ENCODE results near the gene N4BP3. TPM values are rescaled to one million over a fixed set of nuclear protein-coding genes. Genes with fewer than 3 reads are reported as not detected.

Gene N4BP3
- total and polyA plus RNA-seq, 2 of the 4 experiments (the other 2 are of a cell fraction) = 0.14 to 0.18 TPM

GRCh38 chr5:178090856-178091255 lies 22.5 kb upstream of the N4BP3 start:
- POLR2A ChIA-PET (ENCODE audit: unreplicated experiment) = no interaction called here
- H4K5ac ChIP-seq (ENCODE audit: low read depth, low read length) = no peak overlapping the region
- no TSS peak for BruUV-seq (replicated peaks)

More at GRCh38 chr5:178090856-178091255, 22.5 kb upstream of the N4BP3 start:
- no peak overlapping the region for H2BK120ac ChIP-seq (ENCODE audit: low read depth, low read length)
- in situ Hi-C loops (cut with MboI; ENCODE audit: low sequenced_read_pairs) = no loop called here
- no peak overlapping the region for H2AK9ac ChIP-seq (replicated peaks; ENCODE audit: low read depth, low read length, poor library complexity)
- no peak overlapping the region for H2AFZ ChIP-seq (replicated peaks; ENCODE audit: low read length, poor library complexity)
- no peak overlapping the region for H2BK15ac ChIP-seq (ENCODE audit: low read depth, low read length)
- no peak overlapping the region for H2BK20ac ChIP-seq (ENCODE audit: low read depth, low read length)
- no peak overlapping the region for H3K4me3 ChIP-seq (ENCODE audit: insufficient read depth, low read depth, low read length)
- H3K36me3 ChIP-seq (ENCODE audit: control insufficient read depth, insufficient read depth, low read length) = no peaks in the 10 kb centered on the region
- no peak overlapping the region for H3K56ac ChIP-seq (ENCODE audit: extremely low read depth, insufficient read depth, low read length)
- H3K4me2 ChIP-seq (ENCODE audit: low read depth, low read length) = no peak overlapping the region
- no peak overlapping the region for H2AK5ac ChIP-seq (ENCODE audit: low read depth, low read length)
- CTCF ChIA-PET = interaction anchor here (0.7 to 1.2 kb wide), 2 partner anchors 10 to 15 kb away, joined by 3 to 4 read pairs; no protein-coding TSS in a partner anchor
- H3K14ac ChIP-seq (replicated peaks; ENCODE audit: low read depth, low read length) = no peak overlapping the region
- DNase-seq (no peak), ATAC-seq (ENCODE audit: low read depth) (no peak)
- no peaks in the 10 kb centered on the region for H3K9me1 ChIP-seq (ENCODE audit: insufficient read depth, low read length)
- H3K79me1 ChIP-seq (ENCODE audit: low read depth in 1 of 2, low read length in 2 of 2) = no peaks in the 10 kb centered on the region
- peaks cover 8% of the 10 kb centered on the region for H3K27me3 ChIP-seq (ENCODE audit: control insufficient read depth, insufficient read depth, low read length)
- H4K20me1 ChIP-seq (ENCODE audit: insufficient read depth, low read length) = no peaks in the 10 kb centered on the region
- H3K18ac ChIP-seq (ENCODE audit: low read depth, low read length) = no peak overlapping the region
- H2BK5ac ChIP-seq (ENCODE audit: low read depth, low read length, poor library complexity, severe bottlenecking) = no peak overlapping the region
- H4K8ac ChIP-seq (ENCODE audit: low read depth in 2 of 2, low read length in 2 of 2) = no peak overlapping the region
- no peak overlapping the region for H3K23ac ChIP-seq (ENCODE audit: low read depth, low read length)
- H3K9me3 ChIP-seq (ENCODE audit: control insufficient read depth, insufficient read depth, low read length) = peaks cover 11% of the 10 kb centered on the region; the same call in 1 of the 2 replicates
- H3K4ac ChIP-seq (ENCODE audit: low read depth, low read length) = no peak overlapping the region
- no peak overlapping the region for H4K91ac ChIP-seq (ENCODE audit: insufficient read depth, low read depth, low read length)
- TF ChIP-seq MAFK (IDR thresholded peaks at IDR 0.05; ENCODE audit: low read depth, low read length) (no peak), RFX5 (IDR thresholded peaks at IDR 0.05; ENCODE audit: low read depth, low read length) (no peak), ELK1 (IDR thresholded peaks at IDR 0.05; ENCODE audit: borderline replicate concordance, low read depth, low read length) (no peak), MXI1 (IDR thresholded peaks at IDR 0.05; ENCODE audit: borderline replicate concordance, low read depth, low read length) (no peak), SMC3 (IDR thresholded peaks at IDR 0.05; ENCODE audit: low read depth, low read length) (no peak), MAZ (IDR thresholded peaks at IDR 0.05; ENCODE audit: borderline replicate concordance, low read depth, low read length) (no peak), RCOR1 (IDR thresholded peaks at IDR 0.05; ENCODE audit: insufficient replicate concordance, low read length) (no peak), USF2 (IDR thresholded peaks at IDR 0.05; ENCODE audit: low read depth, low read length) (no peak), CHD1 (IDR thresholded peaks at IDR 0.05; ENCODE audit: low read depth, low read length) (no peak), RAD21 (IDR thresholded peaks at IDR 0.05; ENCODE audit: low read length) (no peak), NFE2L2 (IDR thresholded peaks at IDR 0.05; ENCODE audit: low read depth, low read length) (no peak), BHLHE40 (IDR thresholded peaks at IDR 0.05; ENCODE audit: low read depth, low read length) (no peak), POLR2A (IDR thresholded peaks at IDR 0.05; ENCODE audit: low read depth, low read length) (no peak), CTCF (conservative IDR thresholded peaks at IDR 0.05; ENCODE audit: low read depth, low read length) (no peak), CEBPB (IDR thresholded peaks at IDR 0.05; ENCODE audit: low read depth, low read length) (no peak), FOS (IDR thresholded peaks at IDR 0.05; ENCODE audit: low read depth, low read length) (no peak)
- 65% methylated on average over 2 of the region's 6 CpGs; no CpG with 5 or more reads in 1 of the 2 experiments for WGBS, 2 experiments (ENCODE audit: extremely low coverage in 2 of 2, insufficient read length in 1 of 2)
- H3K4me1 ChIP-seq (ENCODE audit: control insufficient read depth, insufficient read depth, low read length) = no peaks in the 10 kb centered on the region
- no peak overlapping the region for H3K27ac ChIP-seq (ENCODE audit: insufficient read depth, low read length)
- intact Hi-C loops (cut with micrococcal nuclease) = no loop called here
- H3K9ac ChIP-seq (ENCODE audit: low read depth, low read length) = no peak overlapping the region
- dilution Hi-C loops (cut with HindIII; ENCODE audit: low sequenced_read_pairs, unreplicated experiment) = no loop called here

All from IMR-90 (cell line).